Neural cell (in vitro differentiated cells): ENCODE data around the gene WHAMM.

ENCODE experiments used
- MXI1 ChIP-seq: fragments of 450-650 bp; conservative IDR thresholded peaks from 2 replicates; pipeline ENCODE4 v1.6.1; 2014; ENCODE audit warnings: antibody characterized with exemption, mild to moderate bottlenecking; ENCODE audit not compliant: poor library complexity, severe bottlenecking
- SMC3 ChIP-seq: fragments of 450-650 bp; conservative IDR thresholded peaks from 2 replicates; pipeline ENCODE4 v1.6.1; 2014; ENCODE audit warnings: antibody characterized with exemption, mild to moderate bottlenecking, moderate library complexity; ENCODE audit not compliant: poor library complexity
- TAF1 ChIP-seq: IDR thresholded peaks from 2 replicates; pipeline ENCODE4 v1.6.1; 2012; ENCODE audit warnings: low read depth
- TF ChIP-seq, protein P1 (sequence below): fragments of 450-650 bp; IDR thresholded peaks from 2 replicates; pipeline ENCODE4 v1.5.1; 2014; ENCODE audit warnings: antibody characterized with exemption, mild to moderate bottlenecking, moderate library complexity; ENCODE audit not compliant: poor library complexity, severe bottlenecking
- TF ChIP-seq, protein P2 (sequence below): IDR thresholded peaks from 2 replicates; pipeline ENCODE4 v1.6.1; 2012; ENCODE audit warnings: borderline replicate concordance

DNA sequence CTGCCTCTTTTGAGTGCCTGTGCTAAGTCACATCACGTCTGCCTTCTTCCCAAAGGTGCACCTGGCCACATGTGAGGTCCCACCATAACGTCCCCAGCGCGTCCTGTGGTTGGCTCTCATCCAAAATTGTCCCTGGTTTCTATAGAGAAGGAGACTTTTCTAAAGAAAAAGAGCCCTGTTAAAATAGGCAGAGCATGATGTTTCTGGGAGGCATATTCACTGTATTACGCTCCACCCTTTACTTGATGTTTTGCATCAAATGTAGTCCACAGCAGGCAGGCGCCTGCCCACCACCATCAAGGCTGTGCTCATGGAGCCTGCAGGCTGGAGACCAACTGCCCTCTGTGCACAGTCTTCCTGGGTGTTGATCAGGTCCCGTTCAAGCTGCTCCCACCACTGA, 36.3 kb downstream of the WHAMM start:
- TF ChIP-seq TAF1 (no peak), SMC3 (no peak), MXI1 (no peak)
- TF ChIP-seq, protein P1, sequence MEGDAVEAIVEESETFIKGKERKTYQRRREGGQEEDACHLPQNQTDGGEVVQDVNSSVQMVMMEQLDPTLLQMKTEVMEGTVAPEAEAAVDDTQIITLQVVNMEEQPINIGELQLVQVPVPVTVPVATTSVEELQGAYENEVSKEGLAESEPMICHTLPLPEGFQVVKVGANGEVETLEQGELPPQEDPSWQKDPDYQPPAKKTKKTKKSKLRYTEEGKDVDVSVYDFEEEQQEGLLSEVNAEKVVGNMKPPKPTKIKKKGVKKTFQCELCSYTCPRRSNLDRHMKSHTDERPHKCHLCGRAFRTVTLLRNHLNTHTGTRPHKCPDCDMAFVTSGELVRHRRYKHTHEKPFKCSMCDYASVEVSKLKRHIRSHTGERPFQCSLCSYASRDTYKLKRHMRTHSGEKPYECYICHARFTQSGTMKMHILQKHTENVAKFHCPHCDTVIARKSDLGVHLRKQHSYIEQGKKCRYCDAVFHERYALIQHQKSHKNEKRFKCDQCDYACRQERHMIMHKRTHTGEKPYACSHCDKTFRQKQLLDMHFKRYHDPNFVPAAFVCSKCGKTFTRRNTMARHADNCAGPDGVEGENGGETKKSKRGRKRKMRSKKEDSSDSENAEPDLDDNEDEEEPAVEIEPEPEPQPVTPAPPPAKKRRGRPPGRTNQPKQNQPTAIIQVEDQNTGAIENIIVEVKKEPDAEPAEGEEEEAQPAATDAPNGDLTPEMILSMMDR = no peak
- TF ChIP-seq, protein P2, sequence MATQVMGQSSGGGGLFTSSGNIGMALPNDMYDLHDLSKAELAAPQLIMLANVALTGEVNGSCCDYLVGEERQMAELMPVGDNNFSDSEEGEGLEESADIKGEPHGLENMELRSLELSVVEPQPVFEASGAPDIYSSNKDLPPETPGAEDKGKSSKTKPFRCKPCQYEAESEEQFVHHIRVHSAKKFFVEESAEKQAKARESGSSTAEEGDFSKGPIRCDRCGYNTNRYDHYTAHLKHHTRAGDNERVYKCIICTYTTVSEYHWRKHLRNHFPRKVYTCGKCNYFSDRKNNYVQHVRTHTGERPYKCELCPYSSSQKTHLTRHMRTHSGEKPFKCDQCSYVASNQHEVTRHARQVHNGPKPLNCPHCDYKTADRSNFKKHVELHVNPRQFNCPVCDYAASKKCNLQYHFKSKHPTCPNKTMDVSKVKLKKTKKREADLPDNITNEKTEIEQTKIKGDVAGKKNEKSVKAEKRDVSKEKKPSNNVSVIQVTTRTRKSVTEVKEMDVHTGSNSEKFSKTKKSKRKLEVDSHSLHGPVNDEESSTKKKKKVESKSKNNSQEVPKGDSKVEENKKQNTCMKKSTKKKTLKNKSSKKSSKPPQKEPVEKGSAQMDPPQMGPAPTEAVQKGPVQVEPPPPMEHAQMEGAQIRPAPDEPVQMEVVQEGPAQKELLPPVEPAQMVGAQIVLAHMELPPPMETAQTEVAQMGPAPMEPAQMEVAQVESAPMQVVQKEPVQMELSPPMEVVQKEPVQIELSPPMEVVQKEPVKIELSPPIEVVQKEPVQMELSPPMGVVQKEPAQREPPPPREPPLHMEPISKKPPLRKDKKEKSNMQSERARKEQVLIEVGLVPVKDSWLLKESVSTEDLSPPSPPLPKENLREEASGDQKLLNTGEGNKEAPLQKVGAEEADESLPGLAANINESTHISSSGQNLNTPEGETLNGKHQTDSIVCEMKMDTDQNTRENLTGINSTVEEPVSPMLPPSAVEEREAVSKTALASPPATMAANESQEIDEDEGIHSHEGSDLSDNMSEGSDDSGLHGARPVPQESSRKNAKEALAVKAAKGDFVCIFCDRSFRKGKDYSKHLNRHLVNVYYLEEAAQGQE = no peak
